GM19438 (cell line): ENCODE data around the gene MUSK.
"Not testable (repeated sequence)": the region's sequence is repeated elsewhere in the genome, so short reads cannot be mapped to it uniquely, and the experiment has no call there.

Source experiments
- ATAC-seq: cut with Tn5 transposase; IDR thresholded peaks from one replicate; pipeline ENCODE4 v1.9.1; 2021; ENCODE audit warnings: low read depth; ENCODE audit not compliant: unreplicated experiment

The MUSK gene

GRCh38 chr9:110691002-110691549, 22.5 kb downstream of the MUSK start:
- ATAC-seq, result no peak

DNA sequence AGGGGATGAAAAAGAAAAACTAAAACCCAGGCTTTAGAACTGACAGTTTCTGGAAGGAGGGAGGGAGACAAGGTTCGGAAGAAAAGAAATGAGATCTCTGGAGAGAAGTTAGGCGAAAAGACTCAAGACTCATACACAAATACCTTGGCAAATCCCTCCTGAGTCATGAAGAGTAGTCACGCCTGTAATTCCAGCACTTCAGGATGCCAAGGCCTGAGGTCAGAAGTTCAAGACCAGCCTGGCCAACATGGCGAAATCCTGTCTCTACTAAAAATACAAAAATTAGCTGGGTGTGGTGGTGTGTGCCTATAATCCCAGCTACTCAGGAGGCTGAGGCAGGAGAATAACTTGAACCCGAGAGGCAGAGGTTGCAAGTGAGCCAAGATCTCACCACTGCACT, 27.3 kb downstream of the MUSK start:
- not testable (repeated sequence) for ATAC-seq

GRCh38 chr9:110700953-110701352, 32.4 kb downstream of the MUSK start:
- no peak for ATAC-seq

- no peak for ATAC-seq
Measured at GRCh38 chr9:110703669-110704068, 35.1 kb downstream of the MUSK start.

GRCh38 chr9:110707419-110707818, 38.8 kb downstream of the MUSK start:
- ATAC-seq, result no peak

DNA sequence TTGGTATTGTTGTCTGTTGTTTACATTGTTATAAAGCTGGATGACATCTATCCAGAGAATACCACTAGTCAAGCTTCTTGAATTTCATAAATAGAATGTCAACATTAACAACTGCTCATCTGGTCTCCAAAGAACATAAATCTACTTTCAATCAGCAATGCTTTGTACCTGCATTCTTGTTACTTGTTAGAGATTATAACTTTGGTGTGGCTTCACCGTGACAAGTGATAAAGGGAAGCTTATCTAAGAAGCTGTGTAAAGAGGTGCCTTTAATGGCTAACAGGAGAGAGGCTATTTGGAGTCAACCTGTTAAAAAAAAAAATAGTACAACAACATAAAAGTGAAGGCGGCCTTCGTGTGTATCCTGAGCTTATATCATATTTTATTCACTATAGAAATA, 41.8 kb downstream of the MUSK start:
- no peak for ATAC-seq

DNA sequence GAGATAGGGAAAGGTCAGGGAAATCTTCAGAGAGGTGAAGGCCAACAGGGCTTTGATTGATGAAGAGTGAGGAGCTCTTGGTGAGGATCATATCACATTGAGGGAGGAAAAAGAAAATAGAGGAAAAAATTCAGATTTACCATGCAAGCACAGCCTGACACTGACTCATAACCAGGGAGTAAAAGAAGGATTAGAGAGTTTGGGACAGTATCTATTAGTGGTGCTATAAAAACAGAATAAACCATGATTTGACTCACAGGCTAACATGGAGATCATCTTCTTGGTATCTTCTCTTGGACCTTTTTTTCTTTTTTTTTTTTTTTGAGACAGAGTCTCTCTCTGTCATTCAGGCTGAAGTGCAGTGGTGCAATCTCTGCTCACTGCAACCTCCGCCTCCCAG, 44.4 kb downstream of the MUSK start:
- ATAC-seq, result no peak

GRCh38 chr9:110714314-110714713, 45.7 kb downstream of the MUSK start:
- ATAC-seq, result no peak

- no peak for ATAC-seq
Measured at GRCh38 chr9:110728058-110728457, 59.5 kb downstream of the MUSK start.

- ATAC-seq, result no peak
Measured at GRCh38 chr9:110729641-110730040, 61.0 kb downstream of the MUSK start.

GRCh38 chr9:110731437-110732028, 62.9 kb downstream of the MUSK start:
- no peak for ATAC-seq

GRCh38 chr9:110738982-110739381, 70.4 kb downstream of the MUSK start:
- no peak for ATAC-seq

- ATAC-seq, result no peak
Measured at GRCh38 chr9:110742741-110743371, 74.3 kb downstream of the MUSK start.

- ATAC-seq, result no peak
Measured at GRCh38 chr9:110744715-110745384, 76.3 kb downstream of the MUSK start.

GRCh38 chr9:110745676-110746075, 77.1 kb downstream of the MUSK start:
- ATAC-seq, result no peak

GRCh38 chr9:110746211-110746930, 77.8 kb downstream of the MUSK start:
- no peak for ATAC-seq

DNA sequence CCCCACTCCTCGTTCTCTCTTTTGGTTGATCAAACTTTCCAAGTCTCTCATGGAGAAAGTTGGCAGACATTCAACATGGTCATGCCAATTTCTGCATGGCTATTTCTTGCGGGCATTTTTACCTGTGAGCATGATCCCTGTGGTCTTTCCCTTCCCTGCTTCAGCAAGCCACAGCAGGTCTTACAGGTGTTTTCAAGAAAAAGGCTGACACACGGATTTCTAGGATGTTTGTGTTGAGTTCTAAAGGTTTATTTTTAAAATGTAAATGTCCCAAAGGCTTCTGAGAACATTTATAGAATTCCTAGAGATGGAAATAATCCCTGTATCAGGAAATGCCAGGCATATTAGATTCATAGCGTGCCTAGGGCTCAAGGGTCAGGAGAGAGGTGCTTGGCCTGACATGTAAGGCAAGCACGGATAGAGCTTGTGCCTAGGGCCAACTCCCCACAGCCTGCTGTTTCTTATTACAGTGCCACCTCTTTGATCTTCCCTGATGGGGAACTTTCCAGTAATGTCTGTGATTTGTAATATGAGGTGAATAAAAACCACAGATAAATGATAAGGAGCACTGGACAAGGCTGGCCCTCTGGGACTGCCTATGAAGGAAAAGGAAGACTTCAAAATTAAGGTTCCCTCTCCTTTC, 79.8 kb downstream of the MUSK start:
- no peak for ATAC-seq

GRCh38 chr9:110750272-110750671, 81.7 kb downstream of the MUSK start:
- no peak for ATAC-seq

- ATAC-seq, result no peak
Measured at GRCh38 chr9:110751971-110752370, 83.4 kb downstream of the MUSK start.

DNA sequence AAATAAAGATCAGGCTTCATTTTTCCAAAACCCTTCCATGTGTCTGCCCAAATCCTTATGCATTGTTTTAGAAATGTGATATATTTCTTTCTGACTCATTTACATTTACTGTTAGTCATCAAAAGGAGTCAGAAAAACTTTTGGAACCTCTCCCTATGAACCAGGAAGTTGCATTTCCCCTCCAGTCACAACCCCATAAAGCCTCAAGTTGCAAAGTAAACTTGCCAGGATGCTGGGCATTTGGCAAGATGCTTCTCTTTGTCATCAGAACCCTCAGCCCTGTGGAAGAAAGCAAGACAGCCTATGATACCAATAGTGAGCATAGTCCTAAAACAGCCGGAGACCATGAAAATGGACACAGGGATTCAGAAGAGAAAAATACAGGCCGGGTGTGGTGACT, 84.2 kb downstream of the MUSK start:
- ATAC-seq, result no peak
